Iris pigment epithelial cell (primary cell): ENCODE data around the gene DBP.

ENCODE experiments used
- DNase-seq: peaks from one replicate; pipeline ENCODE4 v3.0.0-alpha.2; 2011; ENCODE audit warnings: low read depth

DBP gene

GRCh38 chr19:48609571-48610108, 27.5 kb downstream of the DBP start:
- no peak for DNase-seq

- no peak for DNase-seq
Measured at GRCh38 chr19:48608798-48609263, 28.3 kb downstream of the DBP start.

- no peak for DNase-seq
Measured at GRCh38 chr19:48607359-48607755, 29.8 kb downstream of the DBP start.

GRCh38 chr19:48606463-48607358, 30.5 kb downstream of the DBP start, which contains the start of gene SPACA4:
TSS of gene SPACA4 (plus strand) at chr19:48606742. CDS start at chr19:48606979, 237 bp downstream.
- DNase-seq: no peak

GRCh38 chr19:48603850-48604249, 33.3 kb downstream of the DBP start:
- no peak for DNase-seq

GRCh38 chr19:48603449-48603848, 33.7 kb downstream of the DBP start:
- no peak for DNase-seq

GRCh38 chr19:48603001-48603400, 34.2 kb downstream of the DBP start:
- no peak for DNase-seq

- DNase-seq: no peak
Measured at GRCh38 chr19:48600679-48601417, 36.3 kb downstream of the DBP start.

GRCh38 chr19:48598996-48599700, 38.0 kb downstream of the DBP start:
- DNase-seq: no peak

GRCh38 chr19:48596679-48597465, 40.3 kb downstream of the DBP start:
- no peak for DNase-seq

GRCh38 chr19:48596237-48596636, 40.9 kb downstream of the DBP start:
- DNase-seq: no peak

- DNase-seq: no peak
Measured at GRCh38 chr19:48595833-48596232, 41.3 kb downstream of the DBP start.

GRCh38 chr19:48595171-48595570, 42.0 kb downstream of the DBP start:
- no peak for DNase-seq

- DNase-seq: peak; percentile 26
Measured at GRCh38 chr19:48591021-48591420, 46.2 kb downstream of the DBP start.

GRCh38 chr19:48588670-48589401, 48.3 kb downstream of the DBP start:
- peak; percentile 78 for DNase-seq

- no peak for DNase-seq
Measured at GRCh38 chr19:48587387-48587786, 49.8 kb downstream of the DBP start.

- no peak for DNase-seq
Measured at GRCh38 chr19:48582168-48582567, 55.0 kb downstream of the DBP start.
